Vagina (tissue), 2 donors: Measurements from ENCODE around the gene DNAH6. TPM values are rescaled to one million over a fixed set of nuclear protein-coding genes. Genes with fewer than 3 reads are reported as not detected.

Experiments
- DNase-seq, 2 donors: peaks; one replicate each; pipeline ENCODE4 v3.0.0-alpha.2; 2017; ENCODE audit errors: extremely low spot score in 2 of 2
- H3K27ac ChIP-seq: fragments of 200-600 bp; sonication (generic); one replicate; pipeline ENCODE4 v1.5.1; 2019
- H3K27me3 ChIP-seq: fragments of 200-600 bp; sonication (generic); one replicate; pipeline ENCODE4 v1.5.1; 2019
- H3K36me3 ChIP-seq, 2 donors: fragments of 200-600 bp; sonication (generic); one replicate each; pipeline ENCODE4 v1.5.1; 2017 to 2019
- H3K4me1 ChIP-seq: fragments of 200-600 bp; sonication (generic); one replicate; pipeline ENCODE4 v1.5.1; 2019
- H3K4me3 ChIP-seq, 2 donors: fragments of 200-600 bp; sonication (generic); 1 replicate in 1 of 2; 2 replicates in 1 of 2; pipeline ENCODE4 v1.5.1; 2016 to 2019
- H3K9me3 ChIP-seq: fragments of 200-600 bp; sonication (generic); one replicate; pipeline ENCODE4 v1.5.1; 2019
- POLR2A ChIP-seq, 2 donors: fragments of 450-650 bp; IDR thresholded peaks; one replicate each; pipeline ENCODE4 v1.6.1; 2017; ENCODE audit warnings: antibody characterized with exemption in 2 of 2, mild to moderate bottlenecking in 2 of 2, moderate library complexity in 2 of 2
- POLR2AphosphoS5 ChIP-seq, 2 donors: sonication (generic); formaldehyde crosslinking; IDR thresholded peaks; one replicate each; pipeline ENCODE4 v1.9.0; 2017; ENCODE audit warnings: antibody characterized with exemption in 2 of 2, mild to moderate bottlenecking in 2 of 2, low read depth in 1 of 2; ENCODE audit not compliant: insufficient read depth in 1 of 2
- intact Hi-C: fragments of 100-400 bp; cut with DNase I; formaldehyde crosslinking; loops from one replicate; pipeline ENCODE4 v1.15.1; 2023
- total RNA-seq: library from RNA; depleted of rRNA; stranded (reverse); fragments of >200 nt; gene quantifications from one replicate; pipeline ENCODE4 v1.2.3, GENCODE V29; 2016
- TF ChIP-seq, protein P1 (sequence below), 3 experiments: fragments of 450-650 bp in 2 of 3; fragments of 200-600 bp in 1 of 3; sonication (generic) in 1 of 3; IDR thresholded peaks; one replicate each; pipeline ENCODE4 v1.5.1; 2017 to 2019; ENCODE audit warnings: antibody characterized with exemption in 3 of 3, mild to moderate bottlenecking in 2 of 3, moderate library complexity in 2 of 3

DNAH6 gene
- total RNA-seq, 1 donor from 2014 or later: 0.49 TPM

DNA sequence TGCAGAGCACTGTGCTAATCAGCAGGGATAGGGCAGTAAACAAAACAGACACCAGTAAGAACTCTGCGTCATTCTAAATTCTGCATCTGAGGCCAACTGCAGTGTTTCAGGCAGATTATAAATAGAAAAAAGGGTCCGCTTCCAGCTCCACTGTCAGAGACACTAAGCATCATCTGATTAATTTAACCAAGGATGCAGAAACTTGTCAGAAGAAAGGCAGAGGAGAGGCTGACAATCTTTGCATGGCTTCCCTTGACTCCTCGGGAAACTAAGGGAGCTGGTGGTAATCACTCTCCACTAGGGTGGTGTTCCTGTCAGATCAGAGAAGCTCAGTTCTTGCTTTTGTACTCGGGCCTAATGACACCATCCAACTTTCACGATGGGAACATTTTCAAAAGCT lies 123.5 kb downstream of the DNAH6 start:
- TF ChIP-seq POLR2AphosphoS5 (IDR thresholded peaks at IDR 0.05; ENCODE audit: insufficient read depth in 1 of 2, low read depth in 1 of 2) (no peak), POLR2A (IDR thresholded peaks at IDR 0.05) (no peak)
- TF ChIP-seq, protein P1, sequence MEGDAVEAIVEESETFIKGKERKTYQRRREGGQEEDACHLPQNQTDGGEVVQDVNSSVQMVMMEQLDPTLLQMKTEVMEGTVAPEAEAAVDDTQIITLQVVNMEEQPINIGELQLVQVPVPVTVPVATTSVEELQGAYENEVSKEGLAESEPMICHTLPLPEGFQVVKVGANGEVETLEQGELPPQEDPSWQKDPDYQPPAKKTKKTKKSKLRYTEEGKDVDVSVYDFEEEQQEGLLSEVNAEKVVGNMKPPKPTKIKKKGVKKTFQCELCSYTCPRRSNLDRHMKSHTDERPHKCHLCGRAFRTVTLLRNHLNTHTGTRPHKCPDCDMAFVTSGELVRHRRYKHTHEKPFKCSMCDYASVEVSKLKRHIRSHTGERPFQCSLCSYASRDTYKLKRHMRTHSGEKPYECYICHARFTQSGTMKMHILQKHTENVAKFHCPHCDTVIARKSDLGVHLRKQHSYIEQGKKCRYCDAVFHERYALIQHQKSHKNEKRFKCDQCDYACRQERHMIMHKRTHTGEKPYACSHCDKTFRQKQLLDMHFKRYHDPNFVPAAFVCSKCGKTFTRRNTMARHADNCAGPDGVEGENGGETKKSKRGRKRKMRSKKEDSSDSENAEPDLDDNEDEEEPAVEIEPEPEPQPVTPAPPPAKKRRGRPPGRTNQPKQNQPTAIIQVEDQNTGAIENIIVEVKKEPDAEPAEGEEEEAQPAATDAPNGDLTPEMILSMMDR (IDR thresholded peaks at IDR 0.05): no peak
- intact Hi-C loops: no loop called here
- H3K4me3 ChIP-seq: no peak overlapping the region
- no peaks in the 10 kb centered on the region for H3K36me3 ChIP-seq
- no peak overlapping the region for H3K27ac ChIP-seq
- DNase-seq: no peak
- H3K4me1 ChIP-seq: no peaks in the 10 kb centered on the region
- no peaks in the 10 kb centered on the region for H3K27me3 ChIP-seq
- H3K9me3 ChIP-seq: no peaks in the 10 kb centered on the region

DNA sequence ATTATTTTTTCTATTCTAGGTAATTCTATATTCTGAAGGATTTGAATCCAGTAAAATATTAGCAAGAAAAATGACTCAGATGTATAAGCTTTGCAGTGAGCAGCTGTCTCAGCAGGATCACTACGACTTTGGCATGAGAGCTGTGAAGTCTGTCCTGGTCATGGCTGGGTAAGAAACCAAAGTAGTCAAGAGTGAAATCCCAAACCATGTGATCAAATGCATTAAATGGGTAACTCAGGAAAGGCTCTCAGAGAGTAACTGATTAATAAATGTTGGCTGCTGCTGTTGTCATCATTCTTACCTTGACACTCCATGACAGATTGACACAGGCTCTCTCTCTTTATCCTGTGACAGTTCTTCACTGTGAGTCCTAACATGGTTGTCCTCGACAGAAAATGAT lies 124.1 kb downstream of the DNAH6 start:
- no peak for TF ChIP-seq POLR2AphosphoS5 (IDR thresholded peaks at IDR 0.05; ENCODE audit: insufficient read depth in 1 of 2, low read depth in 1 of 2)
- TF ChIP-seq POLR2A (IDR thresholded peaks at IDR 0.05): no peak
- TF ChIP-seq, protein P1 (IDR thresholded peaks at IDR 0.05): no peak
- H3K27ac ChIP-seq: no peak overlapping the region
- no peak overlapping the region for H3K4me3 ChIP-seq
- no peak for DNase-seq
- no peaks in the 10 kb centered on the region for H3K4me1 ChIP-seq
- intact Hi-C loops: no loop called here
- no peaks in the 10 kb centered on the region for H3K27me3 ChIP-seq
- H3K9me3 ChIP-seq: no peaks in the 10 kb centered on the region
- H3K36me3 ChIP-seq: no peaks in the 10 kb centered on the region

DNA sequence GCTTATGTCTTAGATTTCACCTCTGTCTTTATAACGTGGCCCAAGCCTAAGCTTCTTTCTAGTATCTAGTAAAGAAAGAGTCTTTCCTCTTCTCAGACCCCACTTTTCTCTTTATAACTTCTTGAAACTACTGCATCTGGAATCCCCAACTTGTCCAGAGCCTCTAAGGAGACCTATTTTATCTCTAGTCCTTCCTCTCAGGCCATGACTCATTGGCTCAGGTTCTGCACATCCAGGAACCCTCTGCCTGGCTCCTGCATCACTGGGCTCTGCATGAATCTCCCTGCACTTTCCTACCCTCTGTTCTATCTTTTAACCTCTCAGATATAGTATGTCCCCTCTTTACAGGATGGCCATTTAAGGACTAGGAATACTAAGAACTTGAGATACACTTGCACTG lies 124.7 kb downstream of the DNAH6 start:
- Histone ChIP-seq H3K9me3 (no peaks in the 10 kb centered on the region), H3K36me3 (no peaks in the 10 kb centered on the region), H3K27ac (no peak overlapping the region), H3K4me1 (no peaks in the 10 kb centered on the region), H3K27me3 (no peaks in the 10 kb centered on the region), H3K4me3 (no peak overlapping the region)
- DNase-seq: no peak
- intact Hi-C loops: no loop called here
- TF ChIP-seq POLR2AphosphoS5 (IDR thresholded peaks at IDR 0.05; ENCODE audit: insufficient read depth in 1 of 2, low read depth in 1 of 2) (no peak), POLR2A (IDR thresholded peaks at IDR 0.05) (no peak)
- TF ChIP-seq, protein P1 (IDR thresholded peaks at IDR 0.05): no peak

DNA sequence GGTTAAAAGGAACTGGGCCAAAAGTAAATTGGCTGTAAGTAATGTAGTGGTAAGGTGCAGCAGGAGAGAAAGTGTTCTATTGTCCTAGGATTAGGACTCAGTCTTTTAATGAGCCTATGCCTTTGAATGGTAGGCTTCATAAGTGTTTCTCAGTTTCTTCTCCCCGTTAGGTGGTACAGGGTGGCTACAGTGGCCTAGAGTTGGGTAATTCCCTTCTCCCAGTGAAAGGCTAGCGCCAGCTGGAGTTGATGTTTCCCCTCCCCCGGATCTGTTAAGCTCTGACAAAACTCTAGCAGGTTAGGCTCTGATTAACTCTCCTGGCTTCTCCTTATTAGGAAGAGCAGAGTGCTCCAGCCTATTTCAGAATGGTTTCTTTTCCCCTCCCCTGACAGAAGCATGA lies 127.7 kb downstream of the DNAH6 start:
- intact Hi-C loops: no loop called here
- TF ChIP-seq, protein P1 (IDR thresholded peaks at IDR 0.05): no peak
- TF ChIP-seq POLR2A (IDR thresholded peaks at IDR 0.05) (no peak), POLR2AphosphoS5 (IDR thresholded peaks at IDR 0.05; ENCODE audit: insufficient read depth in 1 of 2, low read depth in 1 of 2) (no peak)
- no peak for DNase-seq
- H3K9me3 ChIP-seq: no peaks in the 10 kb centered on the region
- H3K36me3 ChIP-seq: no peaks in the 10 kb centered on the region
- H3K27me3 ChIP-seq: no peaks in the 10 kb centered on the region
- H3K4me3 ChIP-seq: no peak overlapping the region
- H3K27ac ChIP-seq: no peak overlapping the region
- H3K4me1 ChIP-seq: no peaks in the 10 kb centered on the region

DNA sequence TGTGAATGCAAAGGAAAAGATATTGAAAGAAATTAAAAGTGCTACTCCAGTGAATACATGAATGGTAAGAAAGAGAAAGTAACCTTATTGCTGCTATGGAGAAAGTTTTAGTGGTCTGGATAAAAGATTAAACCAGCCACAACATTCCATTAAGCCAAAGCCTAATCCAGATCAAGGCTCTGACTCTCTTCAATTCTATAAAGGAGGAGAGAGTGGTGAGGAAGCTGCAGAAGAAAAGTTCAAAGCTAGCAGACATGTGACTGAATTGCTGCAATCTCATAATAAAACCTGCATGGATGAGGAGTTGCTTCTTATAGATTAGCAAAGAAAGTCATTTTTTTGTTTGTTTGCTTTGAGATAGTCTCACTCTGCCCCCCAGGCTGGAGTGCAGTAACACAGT lies 130.2 kb downstream of the DNAH6 start:
- DNase-seq: no peak
- TF ChIP-seq POLR2A (IDR thresholded peaks at IDR 0.05) (no peak), POLR2AphosphoS5 (IDR thresholded peaks at IDR 0.05; ENCODE audit: insufficient read depth in 1 of 2, low read depth in 1 of 2) (no peak)
- TF ChIP-seq, protein P1 (IDR thresholded peaks at IDR 0.05): no peak

More for the DNA sequence above, 130.2 kb downstream of the DNAH6 start:
- Histone ChIP-seq H3K9me3 (no peaks in the 10 kb centered on the region), H3K4me1 (no peaks in the 10 kb centered on the region), H3K4me3 (no peak overlapping the region), H3K27me3 (no peaks in the 10 kb centered on the region), H3K27ac (no peak overlapping the region), H3K36me3 (no peaks in the 10 kb centered on the region)
- intact Hi-C loops: no loop called here
